ENCODE data around the gene DMKN.

Gene DMKN

GRCh38 chr19:35517342-35517741, 3.9 kb upstream of the DMKN start:
- H3K36me3 ChIP-seq (replicated peaks), result no peaks in the 10 kb centered on the region
- DNase-seq, result no peak
- in situ Hi-C loops (cut with HindIII; ENCODE audit: low pct_ligation_motif_present, low sequenced_read_pairs), result no loop called here
- H3K4me3 ChIP-seq (ENCODE audit: low read depth, low read length), result no peak overlapping the region
- H3K27ac ChIP-seq, result no peak overlapping the region
- H3K27me3 ChIP-seq (replicated peaks), result peaks cover 2% of the 10 kb centered on the region
- no peak for TF ChIP-seq CTCF (IDR thresholded peaks at IDR 0.05; ENCODE audit: low read depth, low read length, missing control alignments)

DNA sequence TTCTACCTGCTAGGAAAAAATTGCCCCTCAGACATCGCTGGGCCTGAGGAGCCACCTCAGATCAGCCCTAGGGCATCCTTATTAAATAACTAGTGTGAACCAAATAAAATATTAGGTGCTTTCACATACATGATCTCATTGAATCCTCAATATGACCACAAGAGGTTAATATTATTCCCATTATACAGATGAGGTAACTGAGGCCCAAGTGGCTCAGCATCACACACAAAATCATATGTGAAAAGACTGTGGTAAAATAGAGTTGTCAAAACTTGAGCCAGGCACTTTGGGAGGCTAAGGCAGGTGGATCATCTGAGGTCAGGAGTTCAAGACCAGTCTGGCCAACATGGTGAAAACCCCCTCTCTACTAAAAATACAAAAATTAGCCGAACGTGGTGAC, 2.9 kb upstream of the DMKN start:
- Histone ChIP-seq H3K27ac (no peak overlapping the region), H3K36me3 (replicated peaks) (no peaks in the 10 kb centered on the region), H3K27me3 (replicated peaks) (peaks cover 5% of the 10 kb centered on the region), H3K4me3 (ENCODE audit: low read depth, low read length) (no peak overlapping the region)
- DNase-seq, result no peak
- in situ Hi-C loops (cut with HindIII; ENCODE audit: low pct_ligation_motif_present, low sequenced_read_pairs), result no loop called here
- TF ChIP-seq CTCF (IDR thresholded peaks at IDR 0.05; ENCODE audit: low read depth, low read length, missing control alignments), result no peak

DNA sequence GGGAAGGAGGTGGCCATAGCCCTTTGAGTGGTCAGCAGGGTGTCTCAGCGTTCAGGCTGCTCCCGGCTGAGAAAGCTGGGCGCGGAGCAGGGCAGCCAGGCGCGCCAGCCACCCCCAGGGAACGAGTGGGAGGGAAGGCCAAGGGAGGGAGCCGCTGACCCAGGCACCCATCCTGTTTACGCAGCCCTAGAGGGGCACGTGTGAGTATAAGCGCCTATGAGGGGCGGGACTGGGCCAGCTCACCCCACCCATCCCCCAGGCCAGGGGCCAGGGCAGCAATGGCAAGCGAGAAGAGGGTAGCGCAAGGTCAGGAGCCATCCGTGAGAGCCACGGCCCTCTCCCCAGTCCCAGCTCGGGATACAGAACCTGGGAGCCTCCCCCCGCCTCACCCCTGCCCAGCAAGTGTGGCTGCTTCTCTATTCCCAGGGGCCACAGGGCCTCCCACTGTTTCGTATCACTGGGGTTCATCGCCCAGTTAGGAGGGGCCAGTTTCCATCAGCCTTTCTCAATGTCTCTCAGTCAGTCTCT, 897 bp upstream of the DMKN start:
- H3K4me3 ChIP-seq (ENCODE audit: low read depth, low read length), result no peak overlapping the region
- no peaks in the 10 kb centered on the region for H3K36me3 ChIP-seq (replicated peaks)
- in situ Hi-C loops (cut with HindIII; ENCODE audit: low pct_ligation_motif_present, low sequenced_read_pairs), result no loop called here
- TF ChIP-seq CTCF (IDR thresholded peaks at IDR 0.05; ENCODE audit: low read depth, low read length, missing control alignments), result no peak
- no peak for DNase-seq
- no peak overlapping the region for H3K27ac ChIP-seq
- H3K27me3 ChIP-seq (replicated peaks), result peaks cover 23% of the 10 kb centered on the region

GRCh38 chr19:35512831-35513627, 420 bp downstream of the DMKN start:
- Histone ChIP-seq H3K27me3 (replicated peaks) (peaks cover 36% of the 10 kb centered on the region), H3K36me3 (replicated peaks) (no peaks in the 10 kb centered on the region), H3K27ac (no peak overlapping the region), H3K4me3 (ENCODE audit: low read depth, low read length) (no peak overlapping the region)
- no peak for TF ChIP-seq CTCF (IDR thresholded peaks at IDR 0.05; ENCODE audit: low read depth, low read length, missing control alignments)
- in situ Hi-C loops (cut with HindIII; ENCODE audit: low pct_ligation_motif_present, low sequenced_read_pairs), result no loop called here
- no peak for DNase-seq

GRCh38 chr19:35511337-35511736, 2.1 kb downstream of the DMKN start:
- DNase-seq, result no peak
- Histone ChIP-seq H3K36me3 (replicated peaks) (no peaks in the 10 kb centered on the region), H3K4me3 (ENCODE audit: low read depth, low read length) (no peak overlapping the region), H3K27ac (no peak overlapping the region), H3K27me3 (replicated peaks) (peaks cover 47% of the 10 kb centered on the region)
- in situ Hi-C loops (cut with HindIII; ENCODE audit: low pct_ligation_motif_present, low sequenced_read_pairs), result no loop called here
- no peak for TF ChIP-seq CTCF (IDR thresholded peaks at IDR 0.05; ENCODE audit: low read depth, low read length, missing control alignments)

- TF ChIP-seq CTCF (IDR thresholded peaks at IDR 0.05; ENCODE audit: low read depth, low read length, missing control alignments), result no peak
- Histone ChIP-seq H3K4me3 (ENCODE audit: low read depth, low read length) (no peak overlapping the region), H3K27me3 (replicated peaks) (peaks cover 50% of the 10 kb centered on the region), H3K36me3 (replicated peaks) (no peaks in the 10 kb centered on the region), H3K27ac (no peak overlapping the region)
- DNase-seq, result no peak
- in situ Hi-C loops (cut with HindIII; ENCODE audit: low pct_ligation_motif_present, low sequenced_read_pairs), result no loop called here
Measured at GRCh38 chr19:35510626-35510964, 2.9 kb downstream of the DMKN start.
